A549 (cell line): ENCODE measurements around the gene NNMT. TPM values are rescaled to one million over a fixed set of nuclear protein-coding genes. Genes with fewer than 3 reads are reported as not detected.

Source experiments
- ATAC-seq, 2 experiments: fragments of 200-7000 bp in 1 of 2; fragments of >200 bp in 1 of 2; cut with Nextera tagmentation in 1 of 2; cut with Tn5 transposase in 1 of 2; 3 replicates each; pipeline versions ENCODE4 v1.8.0 to v1.9.1; 2018 to 2020; ENCODE audit warnings: mild to moderate bottlenecking in 1 of 2, moderate library complexity in 1 of 2
- CTCF ChIA-PET: fragments of 300-600 bp; sonication (Branson Sonifier 250); formaldehyde crosslinking; extraction: SDS; loops from one replicate; lab custom pipeline; 2021; ENCODE audit warnings: antibody characterized with exemption, inconsistent platforms; lab: Yijun Ruan, JAX
- POLR2A ChIA-PET: fragments of 350-600 bp; formaldehyde crosslinking; extraction: SDS; loops from one replicate; lab custom pipeline; 2021; ENCODE audit warnings: antibody characterized with exemption, inconsistent platforms; lab: Yijun Ruan, JAX
- DNase-seq, 2 experiments: peaks; one replicate each; pipeline versions ENCODE4 v3.0.0 to v3.0.0-alpha.2; 2011 to 2016; ENCODE audit warnings: low read depth in 1 of 2, low spot score in 1 of 2
- FAIRE-seq: peaks from 2 replicates; lab custom pipeline; 2011; peaks lifted over from hg19 to GRCh38; lab: Jason Lieb, UNC
- H3K27ac ChIP-seq, 2 experiments: fragments of >200 bp; sonication (Bioruptor Twin); formaldehyde crosslinking; 3 replicates each; pipeline ENCODE4 v1.5.1; 2016 to 2017
- H3K4me1 ChIP-seq: fragments of >200 bp; sonication (Bioruptor Twin); formaldehyde crosslinking; 3 replicates; pipeline ENCODE4 v1.6.1; 2016
- H3K4me2 ChIP-seq: fragments of >200 bp; sonication (Bioruptor Twin); formaldehyde crosslinking; 3 replicates; pipeline ENCODE4 v1.6.1; 2016
- H3K4me3 ChIP-seq: fragments of >200 bp; sonication (Bioruptor Twin); formaldehyde crosslinking; 3 replicates; pipeline ENCODE4 v1.5.1; 2016
- H3K9me3 ChIP-seq: fragments of >200 bp; sonication (Bioruptor Twin); formaldehyde crosslinking; 3 replicates; pipeline ENCODE4 v1.6.1; 2016
- CBX2 ChIP-seq: fragments of 200-600 bp; sonication (generic); IDR thresholded peaks from 2 replicates; pipeline ENCODE4 v1.6.1; 2016; ENCODE audit warnings: low read depth, mild to moderate bottlenecking, borderline replicate concordance
- CBX8 ChIP-seq: fragments of 200-600 bp; sonication (generic); IDR thresholded peaks from 2 replicates; pipeline ENCODE4 v1.6.1; 2016
- CEBPB ChIP-seq, 2 experiments: fragments of >200 bp in 1 of 2; sonication (Bioruptor Twin) in 1 of 2; formaldehyde crosslinking in 1 of 2; IDR thresholded peaks; 2 replicates each; pipeline ENCODE4 v1.6.1; 2012 to 2016
- EHF ChIP-seq: fragments of 250-450 bp; sonication (Bioruptor Pico); IDR thresholded peaks from 2 replicates; pipeline ENCODE4 v1.5.0; 2020; ENCODE audit warnings: mild to moderate bottlenecking
- FOSB ChIP-seq: fragments of 250-450 bp; sonication (Bioruptor Pico); IDR thresholded peaks from 2 replicates; pipeline ENCODE4 v1.5.0; 2020; ENCODE audit warnings: mild to moderate bottlenecking, moderate library complexity
- FOSL2 ChIP-seq, 2 experiments: fragments of 450-650 bp in 1 of 2; fragments of >200 bp in 1 of 2; sonication (Bioruptor Twin) in 1 of 2; formaldehyde crosslinking; IDR thresholded peaks; 2 replicates each; pipeline versions ENCODE4 v1.5.0 to v1.6.1; 2016 to 2020; ENCODE audit warnings: mild to moderate bottlenecking in 1 of 2, moderate library complexity in 1 of 2
- HDAC2 ChIP-seq: fragments of 200-600 bp; sonication (generic); IDR thresholded peaks from 2 replicates; pipeline ENCODE4 v1.6.1; 2016
- HES2 ChIP-seq: fragments of >200 bp; sonication (Bioruptor Twin); formaldehyde crosslinking; IDR thresholded peaks from 2 replicates; pipeline ENCODE4 v1.6.1; 2016
- HOXA7 ChIP-seq: fragments of 250-450 bp; sonication (Bioruptor Pico); IDR thresholded peaks from 2 replicates; pipeline ENCODE4 v1.5.0; 2020; ENCODE audit warnings: mild to moderate bottlenecking, moderate library complexity
- JUN ChIP-seq, 2 experiments: fragments of >200 bp; sonication (Bioruptor Twin); formaldehyde crosslinking; IDR thresholded peaks; 2 replicates in 1 of 2; 3 replicates in 1 of 2; pipeline ENCODE4 v1.6.1; 2016 to 2017
- KDM1A ChIP-seq: fragments of 200-600 bp; sonication (generic); IDR thresholded peaks from 2 replicates; pipeline ENCODE4 v1.6.1; 2016; ENCODE audit warnings: low read depth, mild to moderate bottlenecking
- KDM5A ChIP-seq: fragments of 200-600 bp; sonication (generic); IDR thresholded peaks from 2 replicates; pipeline ENCODE4 v1.6.1; 2016; ENCODE audit warnings: antibody characterized with exemption, mild to moderate bottlenecking
- NR3C1 ChIP-seq: fragments of >200 bp; sonication (Bioruptor Twin); formaldehyde crosslinking; IDR thresholded peaks from 3 replicates; pipeline ENCODE4 v1.6.1; 2017
- POLR2A ChIP-seq: IDR thresholded peaks from 2 replicates; pipeline ENCODE4 v1.6.1; 2012; ENCODE audit warnings: mild to moderate bottlenecking, low read length
- POLR2AphosphoS2 ChIP-seq: conservative IDR thresholded peaks from 2 replicates; pipeline ENCODE4 v1.6.1; 2012; ENCODE audit warnings: low read length, improper control_type of control experiment, inconsistent platforms
- RCOR1 ChIP-seq: fragments of 150-350 bp; IDR thresholded peaks from 2 replicates; pipeline ENCODE4 v1.6.1; 2014; ENCODE audit warnings: antibody characterized with exemption, low read length, low read depth
- REST ChIP-seq: fragments of 200-600 bp; sonication (generic); IDR thresholded peaks from 2 replicates; pipeline ENCODE4 v1.6.1; 2016; ENCODE audit warnings: antibody characterized with exemption, mild to moderate bottlenecking, moderate library complexity
- SMC3 ChIP-seq: fragments of >200 bp; sonication (Bioruptor Twin); formaldehyde crosslinking; IDR thresholded peaks from 3 replicates; pipeline ENCODE4 v1.6.1; 2018; ENCODE audit warnings: inconsistent platforms
- TP53 ChIP-seq: fragments of 250-450 bp; sonication (Bioruptor Pico); IDR thresholded peaks from 2 replicates; pipeline ENCODE4 v1.5.0; 2021; ENCODE audit warnings: mild to moderate bottlenecking, moderate library complexity
- WGBS: methylation state at CpG from one replicate; pipeline ENCODE4 v1.1.6; 2017; ENCODE audit errors: missing lambda C conversion rate; 5-methylcytosine and 5-hydroxymethylcytosine counted together
- polyA plus RNA-seq, 4 experiments: library from polyadenylated mRNA; depleted of rRNA in 3 of 4; stranded (reverse); fragments of >200 nt; fragmentation: RNase III in 1 of 4; extraction: RNeasy Plus Mini Kit Qiagen cat#74134 plus additional on column Dnase treatment in 1 of 4; gene quantifications; 2 replicates in 3 of 4; 3 replicates in 1 of 4; pipeline ENCODE4 v1.2.3, GENCODE V29; 2011 to 2017
- TF ChIP-seq, protein P1 (sequence below): IDR thresholded peaks from 2 replicates; pipeline ENCODE4 v1.6.1; 2012
- TF ChIP-seq, protein P2 (sequence below): fragments of 250-450 bp; sonication (Bioruptor Pico); IDR thresholded peaks from 2 replicates; pipeline ENCODE4 v1.5.0; 2021; ENCODE audit warnings: mild to moderate bottlenecking, moderate library complexity, borderline replicate concordance

Gene NNMT
- polyA plus RNA-seq, 2 of the 4 experiments (the other 2 are of a cell fraction) = 285 to 421 TPM

DNA sequence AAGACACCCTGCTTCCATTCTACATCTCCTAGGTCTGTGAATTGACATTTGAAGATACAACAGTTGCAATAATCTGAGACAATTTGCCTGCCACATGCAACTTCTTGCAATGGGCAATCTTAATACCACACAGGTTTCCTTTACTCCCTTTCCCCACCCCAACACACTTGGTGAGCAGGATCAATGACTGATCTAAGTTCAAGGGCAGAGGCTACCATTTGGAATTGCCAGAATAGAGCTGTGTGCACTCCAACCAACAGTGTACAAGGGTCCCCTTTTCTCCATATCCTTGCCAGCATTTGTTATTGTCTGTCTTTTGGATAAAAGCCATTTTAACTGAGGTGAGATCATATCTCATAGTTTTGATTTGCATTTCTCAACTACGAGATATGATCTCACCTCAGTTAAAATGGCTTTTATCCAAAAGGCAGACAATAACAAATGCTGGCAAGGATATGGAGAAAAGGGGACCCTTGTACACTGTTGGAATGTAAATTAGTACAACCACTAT, 2.9 kb upstream of the NNMT start:
- 35% methylated on average over 1 of the region's 1 CpG for WGBS
- Histone ChIP-seq H3K4me2 (peak overlapping the region; percentile 80), H3K4me1 (peaks cover 63% of the 10 kb centered on the region), H3K4me3 (no peak overlapping the region), H3K9me3 (peaks cover 3% of the 10 kb centered on the region; the same call in 1 of the 3 replicates)
- POLR2A ChIA-PET = no interaction called here
- no peak for DNase-seq
- FAIRE-seq = no peak
- CTCF ChIA-PET = interaction anchor here (1.0 to 1.6 kb wide), 2 partner anchors 12 to 20 kb away, joined by 4 read pairs; no protein-coding TSS in a partner anchor
- TF ChIP-seq REST (no peak), HES2 (no peak), KDM5A (no peak), HDAC2 (no peak), TP53 (no peak), POLR2A (no peak), CBX2 (no peak), RCOR1 (no peak), CBX8 (no peak), KDM1A (no peak), SMC3 (no peak), HOXA7 (CRISPR knock-in tag) (no peak), NR3C1 (no peak), JUN (IDR thresholded peaks at IDR 0.05) (no peak), FOSB (CRISPR knock-in tag) (no peak)
- TF ChIP-seq, protein P1, sequence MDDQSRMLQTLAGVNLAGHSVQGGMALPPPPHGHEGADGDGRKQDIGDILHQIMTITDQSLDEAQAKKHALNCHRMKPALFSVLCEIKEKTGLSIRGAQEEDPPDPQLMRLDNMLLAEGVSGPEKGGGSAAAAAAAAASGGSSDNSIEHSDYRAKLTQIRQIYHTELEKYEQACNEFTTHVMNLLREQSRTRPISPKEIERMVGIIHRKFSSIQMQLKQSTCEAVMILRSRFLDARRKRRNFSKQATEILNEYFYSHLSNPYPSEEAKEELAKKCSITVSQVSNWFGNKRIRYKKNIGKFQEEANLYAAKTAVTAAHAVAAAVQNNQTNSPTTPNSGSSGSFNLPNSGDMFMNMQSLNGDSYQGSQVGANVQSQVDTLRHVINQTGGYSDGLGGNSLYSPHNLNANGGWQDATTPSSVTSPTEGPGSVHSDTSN = no peak
- TF ChIP-seq, protein P2, sequence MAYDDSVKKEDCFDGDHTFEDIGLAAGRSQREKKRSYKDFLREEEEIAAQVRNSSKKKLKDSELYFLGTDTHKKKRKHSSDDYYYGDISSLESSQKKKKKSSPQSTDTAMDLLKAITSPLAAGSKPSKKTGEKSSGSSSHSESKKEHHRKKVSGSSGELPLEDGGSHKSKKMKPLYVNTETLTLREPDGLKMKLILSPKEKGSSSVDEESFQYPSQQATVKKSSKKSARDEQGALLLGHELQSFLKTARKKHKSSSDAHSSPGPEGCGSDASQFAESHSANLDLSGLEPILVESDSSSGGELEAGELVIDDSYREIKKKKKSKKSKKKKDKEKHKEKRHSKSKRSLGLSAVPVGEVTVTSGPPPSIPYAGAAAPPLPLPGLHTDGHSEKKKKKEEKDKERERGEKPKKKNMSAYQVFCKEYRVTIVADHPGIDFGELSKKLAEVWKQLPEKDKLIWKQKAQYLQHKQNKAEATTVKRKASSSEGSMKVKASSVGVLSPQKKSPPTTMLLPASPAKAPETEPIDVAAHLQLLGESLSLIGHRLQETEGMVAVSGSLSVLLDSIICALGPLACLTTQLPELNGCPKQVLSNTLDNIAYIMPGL (CRISPR knock-in tag) = no peak
- TF ChIP-seq, all 56 proteins: peak for 0
- peak overlapping the region; percentile 100 for H3K27ac ChIP-seq
- ATAC-seq = no peak

DNA sequence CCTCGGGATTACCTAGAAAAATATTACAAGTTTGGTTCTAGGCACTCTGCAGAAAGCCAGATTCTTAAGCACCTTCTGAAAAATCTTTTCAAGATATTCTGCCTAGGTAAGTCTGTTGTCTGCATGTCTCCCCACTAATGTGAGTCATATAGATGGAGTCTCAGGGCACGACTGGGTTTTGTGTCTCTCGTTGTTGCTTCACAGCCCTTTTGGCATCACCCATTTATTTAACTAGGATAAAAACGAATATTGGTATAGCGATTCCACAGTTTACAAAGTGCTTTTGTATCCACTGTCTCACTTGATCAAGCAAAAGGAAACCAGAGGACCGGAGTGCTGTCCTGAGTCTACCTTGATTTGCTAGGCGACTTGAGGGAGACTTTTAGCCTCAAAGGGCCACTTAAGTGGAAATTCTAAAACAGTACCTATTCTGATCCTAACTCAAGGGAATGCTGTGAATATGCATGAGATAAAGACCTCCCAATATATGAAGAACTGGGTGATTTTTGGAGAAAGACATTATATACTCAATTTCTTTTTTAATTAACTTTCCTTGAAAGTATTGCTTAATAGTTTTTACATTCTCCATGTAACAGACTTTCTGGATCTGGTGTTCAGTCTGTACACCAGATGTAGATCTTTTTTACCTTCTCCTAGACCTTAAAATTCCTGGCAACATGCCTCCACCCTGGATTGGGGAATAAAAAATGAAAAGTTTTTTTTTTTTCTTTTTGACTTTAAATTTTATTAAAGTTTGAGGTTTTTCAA, 590 bp downstream of the NNMT start:
- no peak for FAIRE-seq
- ChIA-PET CTCF (interaction anchor here (1.4 to 1.5 kb wide), 3 partner anchors 10 to 16 kb away, joined by 3 to 8 read pairs (median 5); no protein-coding TSS in a partner anchor), POLR2A (interaction anchor here (1.0 to 1.9 kb wide), 6 partner anchors 11 to 25 kb away, joined by 3 to 15 read pairs (median 9); no protein-coding TSS in a partner anchor)
- Histone ChIP-seq H3K4me1 (peaks cover 42% of the 10 kb centered on the region), H3K27ac (peak overlapping the region; percentile 100), H3K4me3 (peak overlapping the region; percentile 75), H3K9me3 (peaks cover 7% of the 10 kb centered on the region), H3K4me2 (peak overlapping the region; percentile 94)
- 2% methylated on average over 7 of the region's 7 CpGs for WGBS
- peak in 1 of 2 experiments; percentile 78 for DNase-seq
- TF ChIP-seq CBX2 = no peak
- TF ChIP-seq POLR2AphosphoS2 = no peak
- TF ChIP-seq HOXA7 (CRISPR knock-in tag) = no peak
- no peak for TF ChIP-seq POLR2A
- TF ChIP-seq FOSL2 (IDR thresholded peaks at IDR 0.05) = 0 out of 2 replicates have a peak, but pooled peaks have one; percentile 15
- peak; percentile 65 for TF ChIP-seq FOSL2 (CRISPR knock-in tag; IDR thresholded peaks at IDR 0.05)
- TF ChIP-seq CEBPB (IDR thresholded peaks at IDR 0.05) = peak; percentile 3 to 40; a peak in 2 of 4 replicates
- TF ChIP-seq JUN (IDR thresholded peaks at IDR 0.05) = peak; percentile 24 to 76; a peak in 4 of 5 replicates
- TF ChIP-seq EHF (CRISPR knock-in tag) = no peak
- peak; percentile 27 to 32; a peak in 5 of 6 replicates for ATAC-seq
